ENCODE data around the gene PTAR1.

DNA sequence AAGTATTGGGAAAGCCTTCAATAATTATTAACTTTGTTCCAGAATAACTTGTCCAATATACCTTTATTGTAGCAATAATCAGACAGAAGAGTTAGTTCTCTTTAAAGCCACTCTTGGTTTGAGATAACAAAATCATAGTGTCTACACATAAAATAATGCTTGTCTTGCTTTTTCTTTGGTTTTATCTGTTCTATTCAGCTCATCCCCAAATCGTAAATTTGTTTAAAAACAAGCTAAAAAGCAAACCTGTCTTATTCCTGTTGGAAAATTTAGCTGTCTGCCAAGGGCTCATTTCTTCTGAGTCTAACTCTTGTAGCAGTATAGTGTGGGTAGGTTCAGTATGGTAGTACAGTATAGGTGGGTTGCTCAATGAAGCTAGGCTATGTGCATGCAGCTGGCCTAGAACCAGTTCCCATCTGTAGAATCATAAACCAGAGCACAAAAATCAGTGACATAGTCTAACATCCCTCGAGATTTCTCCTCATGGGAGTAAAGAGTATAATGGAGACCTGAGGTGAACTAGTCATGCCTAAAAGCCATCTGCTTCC is 69.7 kb downstream of the PTAR1 start:
- TF ChIP-seq, protein P1, sequence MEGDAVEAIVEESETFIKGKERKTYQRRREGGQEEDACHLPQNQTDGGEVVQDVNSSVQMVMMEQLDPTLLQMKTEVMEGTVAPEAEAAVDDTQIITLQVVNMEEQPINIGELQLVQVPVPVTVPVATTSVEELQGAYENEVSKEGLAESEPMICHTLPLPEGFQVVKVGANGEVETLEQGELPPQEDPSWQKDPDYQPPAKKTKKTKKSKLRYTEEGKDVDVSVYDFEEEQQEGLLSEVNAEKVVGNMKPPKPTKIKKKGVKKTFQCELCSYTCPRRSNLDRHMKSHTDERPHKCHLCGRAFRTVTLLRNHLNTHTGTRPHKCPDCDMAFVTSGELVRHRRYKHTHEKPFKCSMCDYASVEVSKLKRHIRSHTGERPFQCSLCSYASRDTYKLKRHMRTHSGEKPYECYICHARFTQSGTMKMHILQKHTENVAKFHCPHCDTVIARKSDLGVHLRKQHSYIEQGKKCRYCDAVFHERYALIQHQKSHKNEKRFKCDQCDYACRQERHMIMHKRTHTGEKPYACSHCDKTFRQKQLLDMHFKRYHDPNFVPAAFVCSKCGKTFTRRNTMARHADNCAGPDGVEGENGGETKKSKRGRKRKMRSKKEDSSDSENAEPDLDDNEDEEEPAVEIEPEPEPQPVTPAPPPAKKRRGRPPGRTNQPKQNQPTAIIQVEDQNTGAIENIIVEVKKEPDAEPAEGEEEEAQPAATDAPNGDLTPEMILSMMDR (conservative IDR thresholded peaks at IDR 0.05; ENCODE audit: low read depth, low read length) = no peak
- TF ChIP-seq EZH2phosphoT487 (IDR thresholded peaks at IDR 0.05; ENCODE audit: borderline replicate concordance, low read length) (no peak), EZH2 (IDR thresholded peaks at IDR 0.05; ENCODE audit: low read length, unreplicated experiment) (no peak)

Data from PC-3 (cell line).